ENCODE results near the gene RORC. TPM values are rescaled to one million over a fixed set of nuclear protein-coding genes. Genes with fewer than 3 reads are reported as not detected.

Gene RORC
- total RNA-seq, 1 donor from 2014 or later: not detected

DNA sequence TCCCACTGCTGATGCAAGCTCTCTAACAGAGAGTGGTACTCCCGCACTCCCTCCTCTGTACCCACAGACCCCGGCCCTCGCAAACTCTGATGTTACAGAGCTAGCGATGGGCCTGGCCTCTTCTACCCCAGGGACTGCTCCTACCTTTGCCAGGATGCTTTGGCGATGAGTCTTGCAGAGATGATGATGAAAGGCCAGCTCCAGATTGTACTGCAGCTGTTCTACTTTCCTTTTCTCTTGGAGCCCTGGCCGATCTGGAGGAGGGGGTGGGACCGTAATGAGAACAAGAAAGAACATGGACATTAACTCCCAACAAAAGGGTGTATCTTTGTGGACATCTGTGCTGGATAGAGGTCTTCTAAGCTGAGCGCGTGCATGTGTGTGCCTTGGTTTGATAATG is 20.4 kb downstream of the RORC start:
- no peak overlapping the region for H3K4me3 Mint-ChIP-seq (ENCODE audit: unreplicated experiment)

DNA sequence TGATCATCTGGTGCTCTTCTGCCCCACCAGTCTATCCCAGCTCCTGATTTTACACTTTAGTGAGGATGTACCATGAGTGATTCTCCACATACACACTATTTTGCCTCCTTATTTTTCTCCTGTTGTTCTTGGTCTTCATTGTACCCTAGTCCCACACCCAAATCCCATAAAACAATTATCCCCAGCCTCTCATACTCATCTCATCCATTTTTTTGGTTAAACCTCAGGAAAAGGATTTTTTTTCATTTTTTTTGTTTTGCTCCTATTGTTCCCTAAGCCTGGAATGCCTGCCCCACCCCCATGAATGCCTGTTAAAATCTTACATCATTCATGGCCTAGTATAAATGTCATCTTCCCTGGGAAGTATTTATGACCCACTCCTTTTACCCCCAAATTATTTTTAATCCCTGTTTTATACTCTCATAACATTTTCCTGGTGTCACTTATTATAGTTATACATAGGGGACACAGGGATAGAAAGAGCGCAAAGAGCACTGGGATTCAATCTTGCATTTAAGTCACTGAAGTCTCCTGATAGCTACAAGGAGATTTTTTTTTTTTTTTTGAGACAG is 21.5 kb downstream of the RORC start:
- Mint-ChIP-seq H3K4me1 (ENCODE audit: low read depth) (no peaks in the 10 kb centered on the region), H3K4me3 (ENCODE audit: unreplicated experiment) (no peak overlapping the region), H3K27ac (ENCODE audit: unreplicated experiment) (no peak overlapping the region), H3K9me3 (ENCODE audit: low read depth) (no peaks in the 10 kb centered on the region), H3K27me3 (ENCODE audit: low read depth) (peaks cover 54% of the 10 kb centered on the region), H3K36me3 (ENCODE audit: low read depth) (no peaks in the 10 kb centered on the region)
- DNase-seq (ENCODE audit: low spot score): no peak
- TF ChIP-seq, protein P1, sequence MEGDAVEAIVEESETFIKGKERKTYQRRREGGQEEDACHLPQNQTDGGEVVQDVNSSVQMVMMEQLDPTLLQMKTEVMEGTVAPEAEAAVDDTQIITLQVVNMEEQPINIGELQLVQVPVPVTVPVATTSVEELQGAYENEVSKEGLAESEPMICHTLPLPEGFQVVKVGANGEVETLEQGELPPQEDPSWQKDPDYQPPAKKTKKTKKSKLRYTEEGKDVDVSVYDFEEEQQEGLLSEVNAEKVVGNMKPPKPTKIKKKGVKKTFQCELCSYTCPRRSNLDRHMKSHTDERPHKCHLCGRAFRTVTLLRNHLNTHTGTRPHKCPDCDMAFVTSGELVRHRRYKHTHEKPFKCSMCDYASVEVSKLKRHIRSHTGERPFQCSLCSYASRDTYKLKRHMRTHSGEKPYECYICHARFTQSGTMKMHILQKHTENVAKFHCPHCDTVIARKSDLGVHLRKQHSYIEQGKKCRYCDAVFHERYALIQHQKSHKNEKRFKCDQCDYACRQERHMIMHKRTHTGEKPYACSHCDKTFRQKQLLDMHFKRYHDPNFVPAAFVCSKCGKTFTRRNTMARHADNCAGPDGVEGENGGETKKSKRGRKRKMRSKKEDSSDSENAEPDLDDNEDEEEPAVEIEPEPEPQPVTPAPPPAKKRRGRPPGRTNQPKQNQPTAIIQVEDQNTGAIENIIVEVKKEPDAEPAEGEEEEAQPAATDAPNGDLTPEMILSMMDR (IDR thresholded peaks at IDR 0.05): no peak

More for the DNA sequence above, 20.4 kb downstream of the RORC start:
- no peaks in the 10 kb centered on the region for H3K36me3 Mint-ChIP-seq (ENCODE audit: low read depth)
- H3K9me3 Mint-ChIP-seq (ENCODE audit: low read depth): no peaks in the 10 kb centered on the region
- H3K4me1 Mint-ChIP-seq (ENCODE audit: low read depth): no peaks in the 10 kb centered on the region
- H3K27me3 Mint-ChIP-seq (ENCODE audit: low read depth): peaks cover 48% of the 10 kb centered on the region
- no peak overlapping the region for H3K27ac Mint-ChIP-seq (ENCODE audit: unreplicated experiment)
- TF ChIP-seq, protein P1 (IDR thresholded peaks at IDR 0.05): no peak
- DNase-seq (ENCODE audit: low spot score): no peak

DNA sequence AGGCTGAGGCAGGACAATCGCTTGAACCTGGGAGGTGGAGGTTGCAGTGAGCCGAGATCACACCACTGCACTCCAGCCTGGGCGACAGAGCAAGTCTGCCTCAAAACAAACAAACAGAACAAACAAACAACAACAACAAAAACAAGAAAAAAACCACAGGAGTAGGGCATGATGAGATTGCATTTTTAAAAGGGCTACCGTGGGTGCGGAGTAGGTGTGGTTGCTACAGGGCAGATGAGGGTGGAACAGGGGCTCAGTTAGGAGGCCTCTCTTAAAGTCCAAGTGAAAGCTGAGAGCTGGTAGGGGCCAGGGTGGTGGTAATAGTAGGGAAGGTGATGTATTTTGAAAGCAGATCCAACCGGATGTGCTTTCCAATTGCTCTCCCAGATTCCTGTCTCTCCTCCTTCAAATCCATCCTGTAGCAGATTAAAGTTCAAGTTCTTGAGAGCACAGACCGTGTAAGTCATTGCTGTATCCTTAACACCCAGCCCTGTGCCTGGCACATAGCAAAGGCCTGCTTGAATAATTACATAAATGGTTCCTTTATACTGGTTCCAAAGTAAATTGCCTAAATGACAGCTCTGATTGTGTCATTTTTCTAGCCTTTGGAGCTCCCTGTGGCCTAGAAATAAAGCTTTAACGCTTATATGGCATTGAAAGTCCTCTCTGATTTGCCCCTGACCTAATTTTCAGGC is 22.2 kb downstream of the RORC start:
- Mint-ChIP-seq H3K9me3 (ENCODE audit: low read depth) (no peaks in the 10 kb centered on the region), H3K27ac (ENCODE audit: unreplicated experiment) (no peak overlapping the region), H3K4me1 (ENCODE audit: low read depth) (no peaks in the 10 kb centered on the region), H3K4me3 (ENCODE audit: unreplicated experiment) (no peak overlapping the region), H3K36me3 (ENCODE audit: low read depth) (no peaks in the 10 kb centered on the region), H3K27me3 (ENCODE audit: low read depth) (peaks cover 58% of the 10 kb centered on the region)
- no peak for DNase-seq (ENCODE audit: low spot score)
- TF ChIP-seq, protein P1 (IDR thresholded peaks at IDR 0.05): no peak

DNA sequence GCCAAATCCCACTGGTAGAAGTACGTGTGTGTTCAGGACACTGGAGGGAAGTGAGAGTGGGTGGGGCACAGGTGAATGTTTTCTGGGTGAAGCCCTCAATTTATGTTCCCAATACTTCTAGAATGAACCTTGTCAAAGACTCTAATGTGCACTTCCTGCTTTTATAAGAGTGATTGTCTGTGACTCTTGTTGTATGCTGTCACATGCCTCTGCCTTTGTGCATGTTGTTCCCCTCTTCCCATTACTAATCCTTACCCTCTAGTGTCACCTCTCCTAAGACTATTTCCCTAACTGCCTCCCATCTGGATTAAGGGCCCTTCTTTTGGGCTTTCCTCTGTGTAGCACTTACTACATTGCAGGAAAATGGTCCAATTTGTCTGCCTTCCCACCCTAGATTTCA is 23.8 kb downstream of the RORC start:
- no peaks in the 10 kb centered on the region for H3K9me3 Mint-ChIP-seq (ENCODE audit: low read depth)
- no peak for DNase-seq (ENCODE audit: low spot score)
- no peak overlapping the region for H3K4me3 Mint-ChIP-seq (ENCODE audit: unreplicated experiment)
- TF ChIP-seq, protein P1 (IDR thresholded peaks at IDR 0.05): no peak
- peaks cover 62% of the 10 kb centered on the region for H3K27me3 Mint-ChIP-seq (ENCODE audit: low read depth)
- H3K4me1 Mint-ChIP-seq (ENCODE audit: low read depth): no peaks in the 10 kb centered on the region
- no peaks in the 10 kb centered on the region for H3K36me3 Mint-ChIP-seq (ENCODE audit: low read depth)
- H3K27ac Mint-ChIP-seq (ENCODE audit: unreplicated experiment): no peak overlapping the region

DNA sequence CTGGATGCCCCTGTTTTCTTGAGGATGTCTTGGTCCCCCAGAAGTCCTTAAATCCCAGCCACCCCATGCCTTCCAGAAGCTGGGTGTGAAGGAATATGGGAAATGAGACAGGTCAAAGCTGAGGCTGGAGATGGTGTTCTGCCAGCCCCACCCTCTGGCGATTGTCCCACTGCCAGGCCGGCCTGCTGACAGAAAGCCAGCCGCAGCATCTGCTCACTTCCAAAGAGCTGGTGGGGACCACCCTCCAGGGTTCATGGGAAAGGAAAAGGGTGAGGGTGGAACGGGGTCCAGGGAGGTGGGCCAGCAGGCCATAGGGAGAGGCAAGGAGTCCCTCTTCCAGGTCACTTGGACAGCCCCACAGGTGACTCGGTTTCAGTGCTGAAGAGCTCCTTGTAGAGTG is 24.5 kb downstream of the RORC start:
- no peak overlapping the region for H3K4me3 Mint-ChIP-seq (ENCODE audit: unreplicated experiment)
- TF ChIP-seq, protein P1 (IDR thresholded peaks at IDR 0.05): no peak
- H3K36me3 Mint-ChIP-seq (ENCODE audit: low read depth): no peaks in the 10 kb centered on the region
- H3K4me1 Mint-ChIP-seq (ENCODE audit: low read depth): no peaks in the 10 kb centered on the region
- H3K27me3 Mint-ChIP-seq (ENCODE audit: low read depth): peaks cover 59% of the 10 kb centered on the region
- no peak overlapping the region for H3K27ac Mint-ChIP-seq (ENCODE audit: unreplicated experiment)
- H3K9me3 Mint-ChIP-seq (ENCODE audit: low read depth): no peaks in the 10 kb centered on the region
- DNase-seq (ENCODE audit: low spot score): no peak

Data from chondrocyte (in vitro differentiated cells).